Gastrocnemius medialis (tissue), 4 donors: Measurements from ENCODE around the gene CHAMP1.

Experiments used
- CTCF ChIP-seq, 5 experiments: fragments of 450-650 bp in 3 of 5; fragments of 200-600 bp in 2 of 5; sonication (generic) in 2 of 5; IDR thresholded peaks in 4 of 5; conservative IDR thresholded peaks in 1 of 5; 1 replicate in 4 of 5; 2 replicates in 1 of 5; pipeline ENCODE4 v1.5.1; 2016 to 2019; ENCODE audit warnings: antibody characterized with exemption in 5 of 5, mild to moderate bottlenecking in 3 of 5, moderate library complexity in 3 of 5
- POLR2A ChIP-seq, 2 donors: fragments of 450-650 bp; IDR thresholded peaks; one replicate each; pipeline ENCODE4 v1.6.1; 2017; ENCODE audit warnings: antibody characterized with exemption in 2 of 2, mild to moderate bottlenecking in 2 of 2, moderate library complexity in 2 of 2

- TF ChIP-seq CTCF (IDR thresholded peaks at IDR 0.05 in 4 of 5, conservative IDR thresholded peaks at IDR 0.05 in 1 of 5): no peak
- TF ChIP-seq POLR2A (IDR thresholded peaks at IDR 0.05): no peak
Observed at GRCh38 chr13:114272977-114273376, 41.3 kb upstream of the CHAMP1 start.
